GM21360 (cell line): ENCODE data around the gene COQ8A.
A peak's percentile ranks its signal among the peaks of the same experiment; 100 is the strongest.
"Not testable (repeated sequence)": the region's sequence is repeated elsewhere in the genome, so short reads cannot be mapped to it uniquely, and the experiment has no call there.

Experiments
- ATAC-seq: cut with Tn5 transposase; IDR thresholded peaks from one replicate; pipeline ENCODE4 v1.9.1; 2021; ENCODE audit warnings: mild to moderate bottlenecking, moderate library complexity; ENCODE audit not compliant: unreplicated experiment

The COQ8A gene

GRCh38 chr1:226983247-226983991 lies 43.3 kb downstream of the COQ8A start:
- no peak for ATAC-seq

GRCh38 chr1:226983992-226984364 lies 43.9 kb downstream of the COQ8A start:
- ATAC-seq = no peak

GRCh38 chr1:226984521-226985238 lies 44.6 kb downstream of the COQ8A start:
- no peak for ATAC-seq

- ATAC-seq = no peak
These were observed 45.2 kb downstream of the COQ8A start for GRCh38 chr1:226985239-226985838.

- no peak for ATAC-seq
These were observed 45.9 kb downstream of the COQ8A start for GRCh38 chr1:226985839-226986463.

GRCh38 chr1:226986496-226987178 lies 46.5 kb downstream of the COQ8A start:
- ATAC-seq = no peak

GRCh38 chr1:226987179-226987536 lies 47.1 kb downstream of the COQ8A start:
- ATAC-seq = no peak

GRCh38 chr1:226987623-226988333 lies 47.7 kb downstream of the COQ8A start:
- no peak for ATAC-seq

GRCh38 chr1:226988334-226988666 lies 48.2 kb downstream of the COQ8A start:
- ATAC-seq = no peak

GRCh38 chr1:226989085-226989920 lies 49.2 kb downstream of the COQ8A start:
- ATAC-seq = no peak

- no peak for ATAC-seq
These were observed 50.1 kb downstream of the COQ8A start for GRCh38 chr1:226990133-226990716.

GRCh38 chr1:226991920-226992319 lies 51.8 kb downstream of the COQ8A start:
- no peak for ATAC-seq

GRCh38 chr1:226993814-226994585 lies 53.9 kb downstream of the COQ8A start:
- ATAC-seq = no peak

- no peak for ATAC-seq
These were observed 54.7 kb downstream of the COQ8A start for GRCh38 chr1:226994586-226995364.

GRCh38 chr1:226995365-226996332 lies 55.6 kb downstream of the COQ8A start:
- ATAC-seq = peak; percentile 98

GRCh38 chr1:226999579-226999978 lies 59.5 kb downstream of the COQ8A start:
- ATAC-seq = not testable (repeated sequence)
